Endothelial cell of umbilical vein (primary cell): ENCODE measurements around the gene CRK. TPM values are rescaled to one million over a fixed set of nuclear protein-coding genes. Genes with fewer than 3 reads are reported as not detected.
A peak's percentile ranks its signal among the peaks of the same experiment; 100 is the strongest.

Experiments
- BruUV-seq: library from RNA; stranded (reverse); fragments of 400-500 nt; replicated peaks from 2 replicates; lab custom pipeline; 2021; lab: Mats Ljungman, UMichigan
- CTCF ChIA-PET: fragments of 300-600, 350-600 bp; sonication (Branson Sonifier 250); formaldehyde crosslinking; loops from one replicate; lab custom pipeline; 2021; ENCODE audit warnings: antibody characterized with exemption, inconsistent platforms; lab: Charles Lee
- POLR2A ChIA-PET: fragments of 300-600, 350-600 bp; sonication (Branson Sonifier 250); formaldehyde crosslinking; loops from one replicate; lab custom pipeline; 2021; ENCODE audit warnings: antibody characterized with exemption, inconsistent platforms; lab: Charles Lee
- DNase-seq: peaks from one replicate; pipeline ENCODE4 v3.0.0-alpha.2; 2011; ENCODE audit warnings: low read depth, low spot score
- FAIRE-seq: peaks from 2 replicates; lab custom pipeline; 2011; peaks lifted over from hg19 to GRCh38; lab: Jason Lieb, UNC
- H2AFZ ChIP-seq: 2 replicates; pipeline ENCODE4 v1.6.0; 2012; ENCODE audit warnings: low read depth, low read length, control low read depth, inconsistent platforms
- H3K27ac ChIP-seq: 2 replicates; pipeline ENCODE4 v1.5.1; 2011; ENCODE audit warnings: low read depth, mild to moderate bottlenecking, control low read depth, low read length, moderate library complexity; ENCODE audit not compliant: insufficient read depth
- H3K27me3 ChIP-seq, 2 experiments: 2 replicates each; pipeline versions ENCODE4 v1.6.0 to v1.6.1; 2011; ENCODE audit warnings: low read length in 2 of 2, mixed read lengths in 1 of 2; ENCODE audit not compliant: control insufficient read depth in 2 of 2, insufficient read depth in 2 of 2
- H3K36me3 ChIP-seq, 2 experiments: 2 replicates in 1 of 2; 3 replicates in 1 of 2; pipeline ENCODE4 v1.5.1; 2011; ENCODE audit warnings: low read length in 2 of 2, mild to moderate bottlenecking in 1 of 2, moderate library complexity in 1 of 2; ENCODE audit not compliant: control insufficient read depth in 2 of 2, insufficient read depth in 2 of 2; ENCODE audit errors: extremely low read depth in 1 of 2
- H3K4me1 ChIP-seq: 3 replicates; pipeline ENCODE4 v1.5.1; 2011; ENCODE audit warnings: mild to moderate bottlenecking, low read length; ENCODE audit not compliant: control insufficient read depth, insufficient read depth; ENCODE audit errors: extremely low read depth
- H3K4me2 ChIP-seq: 2 replicates; pipeline ENCODE4 v1.6.1; 2011; ENCODE audit warnings: low read length, control low read depth, mixed read lengths; ENCODE audit not compliant: insufficient read depth
- H3K4me3 ChIP-seq, 3 experiments: fragments of 200-600 bp in 1 of 3; sonication (generic), shearing (Covaris generic) in 1 of 3; replicated peaks in 1 of 3; 2 replicates each; pipeline ENCODE4 v1.5.1; 2011 to 2016; ENCODE audit warnings: control low read depth in 3 of 3, low read length in 3 of 3, mild to moderate bottlenecking in 2 of 3, inconsistent platforms in 1 of 3, low read depth in 1 of 3, moderate library complexity in 1 of 3; ENCODE audit not compliant: insufficient read depth in 1 of 3
- H3K79me2 ChIP-seq: 2 replicates; pipeline ENCODE4 v1.6.0; 2012; ENCODE audit warnings: low read length, inconsistent platforms; ENCODE audit not compliant: control insufficient read depth, insufficient read depth
- H3K9ac ChIP-seq: replicated peaks from 2 replicates; pipeline ENCODE3; 2011; ENCODE audit warnings: low read length, control low read depth; ENCODE audit not compliant: insufficient read depth; ENCODE audit errors: extremely low read depth
- H3K9me1 ChIP-seq: replicated peaks from 3 replicates; pipeline ENCODE4 v1.6.0; 2011; ENCODE audit warnings: mild to moderate bottlenecking, low read length; ENCODE audit not compliant: control insufficient read depth, insufficient read depth; ENCODE audit errors: extremely low read depth
- H3K9me3 ChIP-seq: replicated peaks from 2 replicates; pipeline ENCODE4 v1.5.1; 2012; ENCODE audit warnings: low read length, inconsistent platforms; ENCODE audit not compliant: control insufficient read depth, insufficient read depth
- H4K20me1 ChIP-seq: replicated peaks from 2 replicates; pipeline ENCODE3; 2011; ENCODE audit warnings: mild to moderate bottlenecking, low read length; ENCODE audit not compliant: control insufficient read depth, insufficient read depth; ENCODE audit errors: extremely low read depth
- EZH2 ChIP-seq: IDR thresholded peaks from 2 replicates; pipeline ENCODE4 v1.6.1; 2012; ENCODE audit warnings: borderline replicate concordance, low read depth, mild to moderate bottlenecking, moderate library complexity, low read length, inconsistent platforms; ENCODE audit not compliant: severe bottlenecking
- FOS ChIP-seq: IDR thresholded peaks from 2 replicates; pipeline ENCODE4 v1.6.1; 2011; ENCODE audit warnings: mild to moderate bottlenecking, low read length, moderate library complexity, borderline replicate concordance; ENCODE audit not compliant: insufficient read depth
- GATA2 ChIP-seq: IDR thresholded peaks from 2 replicates; pipeline ENCODE4 v1.7.0; 2011; ENCODE audit warnings: low read depth, mild to moderate bottlenecking, moderate library complexity, mixed read lengths, low read length; ENCODE audit not compliant: insufficient read length, insufficient read depth
- JUN ChIP-seq: IDR thresholded peaks from 2 replicates; pipeline ENCODE4 v1.6.1; 2011; ENCODE audit warnings: borderline replicate concordance, low read depth; ENCODE audit not compliant: insufficient read length, insufficient read depth
- MAX ChIP-seq: IDR thresholded peaks from 2 replicates; pipeline ENCODE4 v1.6.1; 2011; ENCODE audit not compliant: insufficient read depth, insufficient read length
- MYC ChIP-seq: IDR thresholded peaks from one replicate; pipeline ENCODE4 v1.6.1; 2011; ENCODE audit warnings: mild to moderate bottlenecking, low read depth, low read length
- POLR2A ChIP-seq: IDR thresholded peaks from 2 replicates; pipeline ENCODE4 v1.6.1; 2012; ENCODE audit warnings: low read depth, mild to moderate bottlenecking, control low read depth, low read length
- POLR2AphosphoS5 ChIP-seq: IDR thresholded peaks from 2 replicates; pipeline ENCODE4 v1.6.1; 2012; ENCODE audit warnings: low read depth, mild to moderate bottlenecking, control low read depth, low read length, moderate library complexity; ENCODE audit not compliant: insufficient read depth
- dilution Hi-C: fragments of 300-500 bp; cut with MboI; formaldehyde crosslinking; loops from one replicate; pipeline ENCODE4 v1.15.0; 2019; ENCODE audit warnings: low sequenced_read_pairs; ENCODE audit not compliant: extremely low pct_ligation_motif_present
- intact Hi-C: fragments of 100-400 bp; cut with micrococcal nuclease; formaldehyde crosslinking; loops from one replicate; pipeline ENCODE4 v1.10.0; 2022
- polyA plus RNA-seq, 4 experiments: library from polyadenylated mRNA; depleted of rRNA in 3 of 4; stranded (reverse) in 3 of 4; unstranded in 1 of 4; fragments of >200 nt; gene quantifications; 2 replicates each; pipeline versions ENCODE4 v1.2.1 to v1.2.3, GENCODE V29; 2011 to 2012; ENCODE audit warnings: missing spikeins in 1 of 4
- total RNA-seq: library from RNA; stranded (reverse); gene quantifications from 2 replicates; pipeline ENCODE4 v1.2.3, GENCODE V29; 2021
- TF ChIP-seq, protein P1 (sequence below), 2 donors: IDR thresholded peaks; 1 replicate in 1 of 2; 2 replicates in 1 of 2; pipeline ENCODE4 v1.5.1; 2011; ENCODE audit warnings: low read length in 2 of 2, mild to moderate bottlenecking in 2 of 2, moderate library complexity in 2 of 2, control low read depth in 1 of 2, inconsistent platforms in 1 of 2, low read depth in 1 of 2; ENCODE audit not compliant: insufficient read depth in 1 of 2; ENCODE audit errors: extremely low read depth in 1 of 2

CRK gene
- total and polyA plus RNA-seq, 2 donors (not counting 3 experiments of a cell fraction or from before 2014, with no cell fraction given): 52.8 to 67.2 TPM

DNA sequence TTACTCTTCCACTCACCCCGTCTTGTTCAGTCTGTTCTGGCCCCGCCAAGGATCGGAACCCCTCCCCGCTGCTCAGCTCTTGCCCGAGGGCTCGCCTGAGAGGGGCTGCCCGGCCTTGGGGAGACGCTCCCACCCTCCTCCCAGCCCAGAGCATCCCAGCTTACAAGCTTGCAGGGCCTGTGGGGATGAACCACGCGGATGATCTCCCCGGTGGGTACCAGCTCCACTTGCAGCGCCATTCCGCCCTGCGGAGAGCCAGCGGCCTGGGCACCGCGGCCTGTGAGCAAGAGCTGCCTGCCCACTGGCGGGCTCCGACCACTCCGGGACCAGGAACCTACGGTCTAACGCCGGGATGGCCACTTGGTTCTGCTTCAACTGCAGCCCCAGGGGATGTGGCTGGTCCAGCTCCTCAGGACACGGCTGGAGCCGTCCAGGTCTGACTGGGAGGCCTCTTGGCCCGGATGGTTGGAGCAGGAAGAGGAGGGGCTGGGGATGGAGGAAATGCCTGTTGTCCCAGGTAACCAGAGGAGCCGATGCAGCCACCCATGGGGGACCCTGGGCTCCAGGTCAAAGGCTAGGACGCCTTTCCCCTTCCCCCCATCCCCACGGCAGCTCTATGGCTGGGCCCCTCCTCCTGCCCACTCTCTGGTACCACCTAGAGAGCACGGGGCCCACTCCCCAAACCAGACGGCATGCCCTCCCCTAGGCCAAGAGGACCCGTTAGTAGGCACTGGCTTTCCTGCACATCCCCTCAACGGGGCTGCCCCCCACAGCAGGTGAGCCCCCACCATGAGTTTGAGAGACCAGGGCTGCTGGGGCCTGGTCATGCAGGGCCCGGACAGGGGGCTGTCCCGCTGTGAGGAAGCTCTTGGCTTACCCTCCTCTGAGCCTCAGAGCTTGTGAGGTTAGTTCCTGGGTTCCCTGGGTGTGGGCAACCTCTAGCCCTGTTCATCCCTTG, 36.5 kb upstream of the CRK start, which contains the start of gene MYO1C:
MYO1C (minus strand) TSS at position 438 of the 958 bp plus-strand sequence; CDS start at position 239, 199 bp downstream.
- Histone ChIP-seq H4K20me1 (no peaks in the 10 kb centered on the region), H3K36me3 (peaks cover 3 to 8% of the 10 kb centered on the region in 2 experiments), H3K27me3 (no peaks in the 10 kb centered on the region), H2AFZ (peak within 1 kb of the TSS; percentile 41), H3K9me1 (no peaks in the 10 kb centered on the region), H3K4me1 (peaks cover 35% of the 10 kb centered on the region), H3K9me3 (no peaks in the 10 kb centered on the region), H3K4me2 (peak within 1 kb of the TSS; percentile 72), H3K9ac (peak within 1 kb of the TSS; percentile 80), H3K79me2 (peaks cover 29% of the 10 kb centered on the region), H3K4me3 (peak within 1 kb of the TSS; percentile 54 to 61 (median 57)), H3K27ac (peak within 1 kb of the TSS; percentile 64)
- ChIA-PET POLR2A (interaction anchor here (0.8 to 1.0 kb wide), 2 partner anchors 19 to 24 kb away, joined by 3 to 4 read pairs; partner anchors contain the start of gene INPP5K), CTCF (interaction anchor here (1.1 to 2.2 kb wide), 8 partner anchors 12 to 130 kb away, joined by 3 to 32 read pairs (median 4); partner anchors contain the start of gene INPP5K)
- TF ChIP-seq MAX: no peak
- no peak for TF ChIP-seq FOS
- TF ChIP-seq, protein P1, sequence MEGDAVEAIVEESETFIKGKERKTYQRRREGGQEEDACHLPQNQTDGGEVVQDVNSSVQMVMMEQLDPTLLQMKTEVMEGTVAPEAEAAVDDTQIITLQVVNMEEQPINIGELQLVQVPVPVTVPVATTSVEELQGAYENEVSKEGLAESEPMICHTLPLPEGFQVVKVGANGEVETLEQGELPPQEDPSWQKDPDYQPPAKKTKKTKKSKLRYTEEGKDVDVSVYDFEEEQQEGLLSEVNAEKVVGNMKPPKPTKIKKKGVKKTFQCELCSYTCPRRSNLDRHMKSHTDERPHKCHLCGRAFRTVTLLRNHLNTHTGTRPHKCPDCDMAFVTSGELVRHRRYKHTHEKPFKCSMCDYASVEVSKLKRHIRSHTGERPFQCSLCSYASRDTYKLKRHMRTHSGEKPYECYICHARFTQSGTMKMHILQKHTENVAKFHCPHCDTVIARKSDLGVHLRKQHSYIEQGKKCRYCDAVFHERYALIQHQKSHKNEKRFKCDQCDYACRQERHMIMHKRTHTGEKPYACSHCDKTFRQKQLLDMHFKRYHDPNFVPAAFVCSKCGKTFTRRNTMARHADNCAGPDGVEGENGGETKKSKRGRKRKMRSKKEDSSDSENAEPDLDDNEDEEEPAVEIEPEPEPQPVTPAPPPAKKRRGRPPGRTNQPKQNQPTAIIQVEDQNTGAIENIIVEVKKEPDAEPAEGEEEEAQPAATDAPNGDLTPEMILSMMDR (IDR thresholded peaks at IDR 0.05; ENCODE audit: extremely low read depth in 1 of 2, insufficient read depth in 1 of 2, low read depth in 1 of 2, low read length in 2 of 2): no peak
- TF ChIP-seq POLR2AphosphoS5: peak; percentile 51
- peak; percentile 74 for TF ChIP-seq POLR2A
- no peak for TF ChIP-seq MYC
- no peak for TF ChIP-seq GATA2
- no peak for TF ChIP-seq EZH2
- no peak for TF ChIP-seq JUN
- BruUV-seq: no TSS peak
- dilution Hi-C loops: no loop called here
- DNase-seq (no peak), FAIRE-seq (peak; percentile 87)
- intact Hi-C loops: loop anchor here (1.0 kb wide), 2 partner anchors 19 to 24 kb away; partner anchors contain the start of gene INPP5K
